ENCODE results near the gene MGA.
A peak's percentile ranks its signal among the peaks of the same experiment; 100 is the strongest.

MGA gene

DNA sequence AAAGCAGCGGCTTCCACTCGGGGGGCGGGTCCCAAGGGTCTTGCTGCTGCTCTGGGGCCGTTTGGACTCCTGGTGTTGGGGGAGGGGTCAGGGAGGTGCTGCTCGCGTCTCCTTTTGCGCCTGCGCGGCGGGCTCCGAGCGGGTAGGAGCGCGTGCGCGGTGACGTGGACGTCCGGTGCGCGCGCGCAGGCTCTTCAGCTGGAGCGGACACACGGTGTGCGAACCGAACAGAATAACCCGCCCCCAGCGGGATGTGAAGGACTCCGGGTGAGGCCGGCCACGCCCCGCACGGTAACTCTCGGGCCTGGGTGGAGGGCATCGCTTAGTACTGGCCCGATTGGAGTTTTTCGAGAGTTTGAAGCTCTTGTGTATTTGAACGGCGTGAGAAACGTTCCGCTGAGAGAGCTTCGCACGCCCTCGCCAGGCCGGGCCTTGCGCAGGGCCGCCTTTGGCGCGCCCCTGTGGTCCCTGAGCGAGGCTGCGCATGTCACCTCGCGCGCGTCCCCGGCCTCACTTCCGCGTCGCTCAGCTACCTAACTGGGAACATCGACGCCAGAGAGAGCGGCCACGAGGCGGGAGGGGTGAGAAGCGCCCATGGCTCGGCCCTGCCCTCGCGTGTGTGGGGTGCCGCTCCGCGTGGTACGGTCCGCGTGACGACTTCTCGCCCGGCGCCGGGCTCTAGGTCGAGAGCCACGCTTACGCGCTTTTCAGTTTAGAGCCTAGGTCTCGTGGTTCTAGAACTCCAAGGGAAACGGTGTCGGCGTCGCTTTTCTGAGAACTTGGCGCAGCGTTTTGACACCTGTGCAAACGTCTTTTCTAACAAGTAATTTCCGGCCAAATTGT is at the start of gene MGA:
Gene MGA, plus strand, starts transcription at position 171 of the 843 bp plus-strand sequence.
- DNase-seq = peak; percentile 57

DNA sequence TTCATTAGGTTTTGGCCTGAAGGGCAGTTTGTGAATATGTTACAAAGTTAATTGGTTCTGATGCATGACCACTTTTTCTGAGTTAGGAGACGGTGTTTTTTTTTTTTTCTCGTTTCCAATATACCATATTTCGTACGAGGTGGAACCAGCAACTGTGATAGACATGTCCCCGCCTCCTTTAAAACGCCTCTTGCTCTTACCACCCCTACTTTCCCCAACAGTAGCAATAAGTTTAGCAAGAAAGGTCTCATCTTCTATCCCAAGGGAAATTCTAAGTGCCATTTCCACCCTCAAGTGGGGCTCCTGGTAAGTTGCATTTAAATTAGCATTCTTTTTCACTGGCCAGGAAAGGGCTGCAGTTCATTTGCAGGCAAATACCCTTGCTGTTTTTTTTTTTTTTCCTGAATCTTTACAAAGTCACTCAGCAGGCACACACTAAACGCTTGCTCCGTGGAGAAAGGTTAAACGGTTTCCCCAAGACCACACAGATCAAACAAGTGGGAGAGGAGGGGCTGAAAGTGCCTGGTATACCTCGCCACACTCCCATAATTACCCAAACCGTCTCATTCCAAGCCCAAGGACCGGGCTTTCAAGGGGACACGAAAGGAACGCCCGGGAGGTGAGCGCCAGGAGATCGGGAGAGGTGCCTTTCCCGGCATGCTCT is 39.5 kb upstream of the MGA start:
- no peak for DNase-seq

DNA sequence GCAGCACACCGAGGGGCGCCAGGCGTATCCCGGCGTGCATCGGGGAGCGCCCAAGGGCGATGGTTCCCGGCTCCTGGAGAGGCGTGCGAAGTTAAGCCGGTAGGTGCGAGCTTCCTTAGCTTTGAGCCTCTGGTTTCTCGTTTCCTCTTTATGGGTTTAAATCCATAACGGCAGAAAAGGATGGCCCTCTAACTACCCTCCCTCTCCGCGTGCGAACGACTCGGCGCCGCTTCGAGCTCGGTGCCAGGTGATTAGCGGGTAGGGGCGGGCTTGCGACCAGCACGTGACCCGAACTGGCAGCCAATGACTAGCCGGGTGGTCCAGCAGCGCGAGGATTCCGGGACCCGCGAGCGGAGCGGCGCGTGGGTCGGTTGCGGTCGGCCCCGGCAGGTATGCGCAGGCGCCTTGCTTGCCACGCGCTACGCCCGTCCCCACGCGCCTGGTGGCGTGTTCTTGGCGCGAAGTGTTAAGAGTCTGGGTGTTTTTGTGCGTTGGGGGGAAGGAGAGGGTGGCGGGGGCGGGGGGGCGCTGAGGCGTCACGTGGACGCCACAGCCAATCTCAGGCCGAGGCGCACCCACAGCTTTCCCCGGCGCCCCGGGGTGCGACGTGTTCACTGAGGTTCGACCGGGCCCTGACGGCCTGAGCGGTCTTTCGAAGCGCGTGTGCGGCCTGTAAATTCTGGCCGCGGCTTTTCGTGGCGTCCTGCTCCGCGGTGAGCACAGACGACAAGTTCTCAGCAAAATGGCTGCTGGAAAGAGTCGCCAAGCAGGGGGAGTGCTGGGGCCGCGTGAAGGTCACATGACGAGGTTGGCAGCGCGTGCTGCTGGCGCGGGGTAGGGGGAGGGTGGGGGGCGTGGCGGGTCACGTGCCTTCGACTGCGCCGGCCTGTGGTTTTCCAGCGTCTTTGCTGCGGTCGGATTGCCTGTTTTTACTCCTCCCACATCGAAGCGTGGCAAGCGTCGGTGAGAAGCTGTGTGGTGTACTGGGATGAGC is 38.7 kb upstream of the MGA start:
- no peak for DNase-seq

DNA sequence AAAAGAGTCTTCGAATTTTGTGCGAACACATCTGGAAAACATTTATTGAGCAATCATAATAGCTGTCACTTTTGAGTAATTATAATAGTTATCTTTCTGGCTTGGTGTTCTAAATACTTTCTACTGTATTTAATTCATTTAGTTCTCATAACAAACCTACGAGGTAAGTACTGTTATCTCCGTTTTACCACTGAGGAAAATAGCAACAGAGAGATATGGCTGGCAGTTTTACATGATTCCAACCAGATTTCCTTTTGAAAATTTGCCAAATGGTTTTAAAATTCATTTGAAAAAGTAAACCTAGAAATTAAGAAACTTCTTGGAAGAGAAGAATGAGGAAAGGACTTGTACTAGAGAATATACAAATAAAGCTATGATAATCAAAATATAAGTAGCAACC is 37.3 kb upstream of the MGA start:
- DNase-seq = no peak

DNA sequence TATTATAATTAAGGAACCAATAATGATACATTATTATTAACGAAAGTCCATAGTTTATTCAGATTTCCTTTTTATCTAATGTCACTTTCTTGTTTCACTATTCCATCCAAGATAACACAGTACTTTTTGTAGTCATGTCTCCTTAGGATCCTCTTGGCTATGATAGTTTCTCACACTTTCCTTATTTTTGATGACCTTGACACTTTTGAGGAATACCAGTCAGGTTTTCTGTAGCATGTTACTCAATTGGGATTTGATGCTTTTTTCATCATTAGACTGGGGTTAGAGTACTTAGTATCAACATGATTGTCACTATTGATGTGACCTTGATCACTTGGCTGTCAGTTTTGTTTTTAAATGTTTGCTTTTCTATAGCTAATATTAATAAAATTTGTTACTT is 33.0 kb upstream of the MGA start:
- no peak for DNase-seq

DNA sequence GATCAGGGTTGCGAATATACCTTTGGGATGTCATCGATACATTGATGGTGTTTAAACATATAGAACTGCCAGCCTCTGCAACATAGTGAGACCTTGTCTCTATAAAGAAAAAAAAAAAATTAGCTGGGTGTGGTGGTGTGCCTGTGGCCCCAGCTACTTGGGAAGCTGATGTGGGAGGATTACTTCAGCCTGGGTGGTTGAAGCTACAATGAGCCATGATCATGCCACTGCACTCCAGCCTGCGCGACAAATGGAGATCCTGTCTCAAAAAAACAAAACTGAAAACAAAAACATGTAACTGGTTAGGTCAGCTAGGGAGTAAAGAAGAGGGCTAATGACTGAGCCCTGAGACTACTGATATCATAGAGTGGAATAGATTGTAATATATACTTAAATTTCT is 30.7 kb upstream of the MGA start:
- DNase-seq = no peak

DNA sequence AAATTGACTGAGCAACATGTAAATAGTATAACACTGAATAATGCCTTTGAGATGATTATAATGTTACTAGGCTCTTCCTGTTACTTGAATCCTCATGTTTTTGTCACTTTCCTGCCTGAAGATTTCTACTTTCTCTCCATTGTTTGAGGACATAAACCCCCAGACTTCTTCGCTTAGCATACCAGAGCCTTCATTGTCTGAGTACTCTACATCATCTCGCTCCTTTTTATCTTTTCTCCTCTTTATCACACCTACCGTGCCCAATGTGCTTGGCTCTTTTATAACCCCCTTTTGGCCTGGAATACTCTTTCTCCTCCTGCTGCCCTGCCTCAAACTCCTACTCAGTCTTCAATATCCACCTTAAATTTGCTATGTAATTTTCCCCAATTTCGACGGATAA is 30.3 kb upstream of the MGA start:
- no peak for DNase-seq

DNA sequence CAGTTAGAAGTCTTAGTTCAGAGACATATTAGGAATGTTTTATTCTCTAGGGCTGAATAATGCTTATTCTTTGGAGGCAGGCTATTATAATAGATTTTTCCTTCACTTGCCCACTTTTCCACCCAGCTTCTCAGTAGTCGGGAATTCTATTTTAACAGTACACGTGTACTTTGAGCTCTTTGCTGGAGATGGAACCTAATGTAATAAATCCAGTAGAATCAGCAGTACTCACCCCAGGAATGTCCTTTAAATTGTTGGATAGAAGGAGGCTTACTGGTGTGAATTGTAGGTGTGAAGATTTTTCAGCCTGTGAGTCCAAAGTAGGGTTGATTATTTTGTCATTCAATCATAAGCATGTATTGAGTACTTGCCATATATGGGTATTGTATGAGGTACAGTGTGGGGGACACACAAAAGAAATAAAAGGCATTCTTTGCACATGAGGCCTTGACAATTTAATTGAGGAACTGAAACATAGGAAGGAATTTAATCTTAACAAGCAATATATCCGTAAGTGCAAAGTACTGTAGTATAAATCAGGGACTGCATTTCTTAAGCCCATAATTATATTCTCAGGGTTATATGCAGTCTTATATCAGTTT is 29.5 kb upstream of the MGA start:
- DNase-seq = no peak

DNA sequence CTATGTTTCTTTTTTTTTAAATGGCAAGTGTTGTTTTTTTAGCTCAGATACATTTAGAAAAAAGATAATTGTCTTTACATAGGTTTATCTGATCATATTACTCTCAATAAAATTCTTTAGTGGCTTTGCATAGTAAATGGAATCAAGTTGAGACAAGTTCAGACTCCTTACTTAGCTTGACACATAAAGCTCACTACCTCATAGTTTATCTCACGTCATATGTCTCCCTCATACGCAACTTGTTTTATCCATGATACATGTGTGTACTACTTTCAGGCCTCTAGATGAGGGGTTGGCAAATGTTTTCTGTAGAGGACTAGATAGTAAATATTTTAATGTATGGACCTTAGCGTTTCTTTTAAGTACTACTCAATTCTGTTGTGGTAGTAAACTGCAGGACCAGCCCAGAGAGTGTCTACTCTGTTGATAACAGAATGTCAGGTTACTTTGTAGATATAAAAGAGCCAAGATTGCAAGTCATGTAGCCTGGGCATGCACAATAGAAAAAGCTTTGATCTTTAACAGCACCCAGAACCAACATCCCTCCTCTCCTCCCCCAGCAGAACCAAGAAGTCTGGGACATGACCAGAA is 28.2 kb upstream of the MGA start:
- no peak for DNase-seq

DNA sequence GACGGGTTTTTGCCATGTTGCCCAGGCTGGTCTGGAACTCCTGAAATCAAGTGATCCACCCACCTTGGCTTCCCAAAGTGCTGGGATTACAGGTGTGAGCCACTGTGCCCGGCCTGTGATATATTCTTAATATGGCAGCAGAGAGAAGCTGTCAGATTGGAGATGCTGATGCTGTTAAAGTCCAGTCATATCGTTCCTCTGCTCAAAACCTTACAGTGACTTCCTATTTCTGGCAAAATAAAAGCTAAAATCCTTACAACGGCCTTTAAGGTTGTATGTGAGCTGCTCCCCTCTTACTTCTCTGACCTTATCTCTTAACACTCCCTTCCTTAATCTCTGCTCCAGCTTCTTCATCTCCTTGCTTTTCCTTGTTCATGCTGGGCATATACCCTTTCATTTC is 26.6 kb upstream of the MGA start:
- DNase-seq = no peak

DNA sequence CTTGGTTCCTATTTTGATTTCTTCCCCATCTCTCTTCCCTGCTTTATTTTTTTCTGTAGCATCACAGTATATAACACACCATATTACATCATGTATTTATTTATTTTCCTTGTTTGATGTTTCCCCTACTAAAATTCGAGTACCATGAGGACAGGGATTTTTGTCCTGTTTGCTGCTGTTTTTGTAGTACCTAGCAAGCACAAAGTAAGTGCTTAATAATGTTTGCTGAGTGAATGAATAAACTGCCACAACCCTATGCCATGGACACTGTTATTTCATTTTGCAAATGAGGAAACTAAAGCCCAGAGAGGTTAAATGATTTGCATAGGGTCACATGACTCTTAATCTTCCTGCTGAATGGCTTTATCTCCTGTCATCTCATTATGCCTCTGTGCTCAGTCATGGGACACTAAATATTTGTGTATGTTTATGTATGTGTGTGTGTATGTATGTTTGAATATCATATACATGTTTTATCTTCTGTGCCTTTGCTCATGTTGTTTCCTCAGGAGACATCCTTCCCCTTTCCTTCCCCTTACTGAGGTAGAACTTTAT is 26.1 kb upstream of the MGA start:
- DNase-seq = no peak

DNA sequence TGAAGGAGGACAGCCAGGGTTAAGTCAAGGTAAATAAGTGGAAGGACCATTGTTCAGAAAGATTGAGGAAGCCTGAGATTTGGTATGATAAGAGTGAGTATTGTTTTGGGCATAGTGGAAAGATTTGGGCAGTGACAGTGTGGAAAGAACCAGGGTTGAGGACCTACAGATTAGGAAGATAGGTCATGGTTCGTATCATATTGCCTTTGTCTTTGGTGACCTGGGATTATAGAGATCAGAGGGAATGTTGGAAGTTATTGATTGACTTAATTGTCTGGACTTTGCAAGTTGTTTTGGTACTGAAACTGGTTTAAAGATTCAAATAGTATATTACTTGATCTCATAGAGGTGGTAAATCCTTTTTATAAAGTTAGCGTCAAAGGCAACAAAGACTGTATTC is 23.1 kb upstream of the MGA start:
- DNase-seq = no peak

DNA sequence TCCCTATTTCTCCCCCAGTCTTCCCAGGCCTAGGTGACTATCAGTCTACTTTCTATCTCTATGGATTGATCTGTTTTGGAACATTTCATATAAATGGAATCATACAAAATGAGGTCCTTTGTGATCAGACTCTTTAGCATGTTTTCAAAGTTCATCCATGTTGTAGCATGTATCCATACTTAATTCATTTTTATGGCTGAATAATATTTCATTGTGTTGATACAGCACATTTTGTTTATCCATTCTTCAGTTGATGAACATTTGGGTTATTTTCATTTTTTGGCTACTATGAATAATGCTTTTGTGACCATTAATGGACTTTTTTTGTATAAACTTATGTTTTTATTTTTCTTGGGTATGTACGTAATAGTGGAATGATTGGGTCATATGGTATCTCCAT is 19.2 kb upstream of the MGA start:
- DNase-seq = no peak

DNA sequence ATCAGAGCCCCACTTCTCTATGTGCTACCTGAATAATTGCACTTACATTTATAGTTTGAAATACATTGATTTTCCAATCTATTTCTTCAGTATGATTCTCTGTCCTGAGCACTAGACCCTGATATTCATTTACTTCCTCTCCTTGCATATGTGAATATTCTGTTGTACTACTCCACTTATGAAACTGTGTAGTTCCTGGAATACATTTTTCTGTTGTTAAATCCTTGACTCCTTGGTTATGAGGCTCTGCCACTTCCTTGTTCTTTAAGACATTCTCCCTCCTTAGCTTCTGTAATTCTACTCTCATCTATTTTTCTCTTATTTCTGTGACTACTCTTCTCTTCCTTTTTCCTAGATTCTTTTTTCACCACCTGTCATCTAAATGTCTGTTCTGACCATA is 12.9 kb upstream of the MGA start:
- DNase-seq = no peak

DNA sequence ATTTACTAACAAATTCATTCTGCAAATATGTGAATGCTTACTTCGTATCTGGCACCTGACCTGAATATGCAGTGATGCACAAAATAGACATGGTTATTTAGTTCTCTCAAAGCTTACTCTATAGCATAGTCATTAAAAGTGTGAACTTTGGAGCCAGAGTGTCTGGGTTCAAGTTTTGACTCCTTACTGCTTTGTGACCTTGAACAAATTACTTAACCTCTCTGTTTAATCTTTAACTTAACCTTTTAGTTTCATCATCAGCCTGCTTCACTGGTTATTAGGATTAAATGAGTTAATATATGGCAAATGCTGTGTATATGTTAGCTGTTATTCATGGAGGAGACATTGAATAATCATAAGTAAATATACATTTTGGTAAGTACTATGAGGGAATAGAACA is 12.1 kb upstream of the MGA start:
- DNase-seq = no peak

DNA sequence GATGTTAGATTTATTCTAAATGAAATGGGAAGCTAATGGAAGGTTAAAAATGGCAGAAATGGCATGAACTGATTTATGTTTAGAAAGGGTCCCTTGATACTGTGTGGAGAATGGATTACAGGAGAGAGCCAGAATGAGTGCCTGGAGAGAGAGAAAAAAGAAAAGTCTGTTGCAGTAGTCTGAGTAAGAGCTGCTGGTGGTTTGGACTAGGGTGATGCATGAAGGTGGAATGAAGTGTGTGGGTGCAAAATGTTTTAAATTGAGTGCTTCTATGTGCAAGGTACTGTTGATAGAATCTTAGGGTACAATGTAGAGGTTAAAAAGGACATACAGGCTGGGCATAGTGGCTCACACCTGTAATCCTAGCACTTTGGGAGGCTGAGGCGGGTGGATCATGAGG is 11.4 kb upstream of the MGA start:
- DNase-seq = no peak

DNA sequence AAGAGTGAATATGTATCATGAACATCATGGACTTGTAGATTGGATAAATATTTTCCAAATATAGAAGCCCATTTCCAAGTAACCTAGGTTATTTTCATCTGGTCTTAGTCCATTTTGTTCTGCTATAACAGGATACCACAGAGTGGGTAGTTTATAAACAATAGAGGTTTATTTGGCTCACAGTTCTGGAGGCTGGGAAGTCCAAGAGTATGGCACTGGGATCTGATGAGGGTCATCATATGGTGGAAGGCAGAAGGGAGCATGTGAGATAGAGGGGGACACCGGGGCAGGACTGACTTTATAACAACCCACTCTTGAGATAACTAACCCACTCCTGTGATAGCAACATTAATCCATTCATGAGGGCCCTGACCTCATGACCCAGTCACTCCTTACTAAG is 9.4 kb upstream of the MGA start:
- DNase-seq = no peak

DNA sequence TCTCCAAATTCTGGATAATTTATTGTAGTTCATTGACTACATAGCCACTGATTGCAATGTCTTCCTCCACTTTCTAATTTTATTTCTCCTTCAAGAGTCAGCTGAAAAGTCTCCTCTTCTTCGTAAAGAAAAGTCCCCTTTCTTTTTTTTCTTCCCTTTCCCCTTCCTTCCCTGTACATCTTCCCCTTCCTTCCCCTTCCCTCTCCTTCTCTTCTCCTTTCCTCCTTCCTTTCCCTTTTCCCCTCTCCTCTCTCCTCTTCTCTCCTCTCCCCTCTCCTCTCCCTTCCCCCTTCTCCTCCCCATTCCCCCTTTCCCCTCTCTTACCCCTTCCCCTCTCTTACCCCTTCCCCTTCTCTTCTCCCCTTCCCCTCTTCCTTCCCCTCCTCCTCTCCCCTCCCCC is 8.8 kb upstream of the MGA start:
- no peak for DNase-seq

DNA sequence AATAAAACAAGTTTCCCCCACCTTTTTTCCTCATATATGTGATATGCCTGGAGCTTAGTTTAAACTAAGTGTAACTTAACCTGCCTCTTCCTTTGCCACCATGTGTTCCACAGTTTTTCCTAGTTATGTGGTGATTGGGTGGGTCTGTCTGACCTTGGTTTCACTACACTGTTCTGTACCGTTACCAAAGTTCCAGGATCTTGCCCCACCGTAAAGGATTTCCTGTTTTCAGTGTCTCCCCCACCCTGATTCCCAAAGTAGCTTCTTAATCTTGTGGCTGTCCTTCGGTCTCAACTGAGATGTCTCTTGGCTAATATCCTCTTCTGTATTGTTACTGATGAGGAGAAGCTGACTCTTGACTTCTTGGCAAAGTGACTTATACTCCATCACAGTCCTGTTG is 6.4 kb upstream of the MGA start:
- no peak for DNase-seq

DNA sequence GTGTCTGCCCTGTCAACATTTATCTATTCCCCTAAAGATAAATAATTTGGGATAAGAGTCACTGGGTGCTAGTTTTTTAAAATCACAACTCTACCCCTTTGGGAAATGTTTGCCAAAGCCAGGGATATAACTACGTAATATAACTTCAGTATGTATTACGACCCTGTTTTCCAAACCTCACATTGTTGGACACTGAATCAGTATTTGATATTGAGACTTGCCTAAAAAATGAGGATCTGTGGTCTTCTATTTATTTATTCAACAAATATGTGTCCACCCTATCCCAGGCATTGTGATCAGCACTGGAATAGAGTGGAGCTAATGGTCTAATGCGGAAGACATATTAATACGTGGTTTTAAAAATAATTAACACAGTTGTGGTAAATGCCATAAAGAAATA is 4.5 kb upstream of the MGA start:
- DNase-seq = no peak

DNA sequence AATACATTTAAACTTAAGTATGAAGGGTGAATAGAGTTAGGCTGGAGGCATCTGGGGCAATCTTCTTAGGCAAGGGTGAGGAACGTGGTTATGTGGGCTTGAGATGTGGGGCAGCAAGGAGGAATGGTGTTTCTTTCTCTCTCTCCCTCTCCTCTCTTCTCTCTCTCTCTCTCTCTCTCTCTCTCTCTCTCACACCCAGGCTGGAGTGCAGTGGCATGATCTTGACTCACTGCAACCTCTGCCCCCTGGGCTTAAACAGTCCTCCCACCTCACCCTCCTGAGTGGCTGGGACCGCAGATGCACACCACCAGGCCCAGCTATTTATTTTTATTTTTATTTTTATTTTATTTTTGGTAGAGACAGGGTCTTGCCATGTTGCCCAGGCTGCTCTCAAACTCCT is 4.0 kb upstream of the MGA start:
- DNase-seq = no peak

DNA sequence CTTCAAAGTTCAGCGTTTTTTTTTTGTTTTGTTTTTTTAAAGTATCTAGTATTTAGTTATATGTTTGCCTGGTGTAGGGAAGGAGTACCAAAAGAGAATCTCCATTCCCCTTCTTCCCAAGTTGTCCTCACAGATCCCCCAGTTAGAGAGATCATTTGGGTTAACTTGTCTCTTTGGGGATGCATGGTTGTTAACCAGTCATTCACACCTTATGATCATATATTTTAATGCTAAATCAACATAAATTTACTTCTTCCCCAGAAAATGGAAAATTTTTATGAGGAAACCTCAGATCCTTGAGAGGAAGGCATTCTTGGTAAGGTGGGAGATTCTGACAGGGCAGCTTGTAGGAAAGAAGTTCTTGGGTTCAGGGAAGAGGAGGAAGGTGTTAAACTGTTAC is 1.5 kb upstream of the MGA start:
- no peak for DNase-seq

Data from NK-92 treated with Interleukin-12 subunit alpha and Interleukin-12 subunit beta, amount 100 ng/mL, for 24 hours (cell line).